ENCODE data around the gene SEMA3C. TPM values are rescaled to one million over a fixed set of nuclear protein-coding genes. Genes with fewer than 3 reads are reported as not detected.

The SEMA3C gene
- total RNA-seq, 2 experiments from 2014 or later = not detected

- POLR2A ChIA-PET = no interaction called here
- H3K9me3 Mint-ChIP-seq (ENCODE audit: low read depth) = no peaks in the 10 kb centered on the region
- no peak overlapping the region for H3K4me3 Mint-ChIP-seq
- H3K36me3 Mint-ChIP-seq (ENCODE audit: low read depth) = no peaks in the 10 kb centered on the region
- DNase-seq = no peak
- CTCF ChIA-PET = no interaction called here
- no peak overlapping the region for H3K27ac Mint-ChIP-seq
- intact Hi-C loops (cut with DNase I, micrococcal nuclease) = no loop called here
- no peaks in the 10 kb centered on the region for H3K4me1 Mint-ChIP-seq
- ATAC-seq = no peak
- no peaks in the 10 kb centered on the region for H3K27me3 Mint-ChIP-seq
Measured at GRCh38 chr7:80775897-80776296, 143.0 kb downstream of the SEMA3C start.

- intact Hi-C loops (cut with DNase I, micrococcal nuclease) = no loop called here
- ATAC-seq = no peak
- H3K27me3 Mint-ChIP-seq = no peaks in the 10 kb centered on the region
- ChIA-PET CTCF (no interaction called here), POLR2A (no interaction called here)
- no peaks in the 10 kb centered on the region for H3K4me1 Mint-ChIP-seq
- DNase-seq = no peak
- H3K36me3 Mint-ChIP-seq (ENCODE audit: low read depth) = no peaks in the 10 kb centered on the region
- H3K4me3 Mint-ChIP-seq = no peak overlapping the region
- no peaks in the 10 kb centered on the region for H3K9me3 Mint-ChIP-seq (ENCODE audit: low read depth)
- H3K27ac Mint-ChIP-seq = no peak overlapping the region
Measured at GRCh38 chr7:80775482-80775881, 143.4 kb downstream of the SEMA3C start.

- no peaks in the 10 kb centered on the region for H3K36me3 Mint-ChIP-seq (ENCODE audit: low read depth)
- no peaks in the 10 kb centered on the region for H3K9me3 Mint-ChIP-seq (ENCODE audit: low read depth)
- ChIA-PET CTCF (no interaction called here), POLR2A (no interaction called here)
- DNase-seq = no peak
- no peak overlapping the region for H3K4me3 Mint-ChIP-seq
- H3K27me3 Mint-ChIP-seq = no peaks in the 10 kb centered on the region
- H3K4me1 Mint-ChIP-seq = no peaks in the 10 kb centered on the region
- ATAC-seq = no peak
- intact Hi-C loops (cut with DNase I, micrococcal nuclease) = no loop called here
- H3K27ac Mint-ChIP-seq = no peak overlapping the region
Measured at GRCh38 chr7:80774843-80775242, 144.0 kb downstream of the SEMA3C start.

- ChIA-PET POLR2A (no interaction called here), CTCF (no interaction called here)
- Mint-ChIP-seq H3K27me3 (no peaks in the 10 kb centered on the region), H3K4me1 (no peaks in the 10 kb centered on the region), H3K36me3 (ENCODE audit: low read depth) (no peaks in the 10 kb centered on the region), H3K9me3 (ENCODE audit: low read depth) (no peaks in the 10 kb centered on the region), H3K4me3 (no peak overlapping the region), H3K27ac (no peak overlapping the region)
- ATAC-seq (no peak), DNase-seq (no peak)
- intact Hi-C loops (cut with DNase I, micrococcal nuclease) = no loop called here
Measured at GRCh38 chr7:80773787-80774508, 144.9 kb downstream of the SEMA3C start.

GRCh38 chr7:80772347-80772993 lies 146.4 kb downstream of the SEMA3C start:
- intact Hi-C loops (cut with DNase I, micrococcal nuclease) = no loop called here
- no peak for DNase-seq
- Mint-ChIP-seq H3K4me1 (no peaks in the 10 kb centered on the region), H3K36me3 (ENCODE audit: low read depth) (no peaks in the 10 kb centered on the region), H3K27ac (no peak overlapping the region), H3K4me3 (no peak overlapping the region), H3K27me3 (no peaks in the 10 kb centered on the region), H3K9me3 (ENCODE audit: low read depth) (no peaks in the 10 kb centered on the region)
- POLR2A ChIA-PET = no interaction called here
- no peak for ATAC-seq
- CTCF ChIA-PET = no interaction called here

- Mint-ChIP-seq H3K9me3 (ENCODE audit: low read depth) (no peaks in the 10 kb centered on the region), H3K4me1 (no peaks in the 10 kb centered on the region), H3K4me3 (no peak overlapping the region), H3K36me3 (ENCODE audit: low read depth) (no peaks in the 10 kb centered on the region), H3K27ac (no peak overlapping the region), H3K27me3 (no peaks in the 10 kb centered on the region)
- ATAC-seq (no peak), DNase-seq (no peak)
- intact Hi-C loops (cut with DNase I, micrococcal nuclease) = no loop called here
- ChIA-PET POLR2A (no interaction called here), CTCF (no interaction called here)
Measured at GRCh38 chr7:80771523-80771922, 147.3 kb downstream of the SEMA3C start.

- DNase-seq (no peak), ATAC-seq (no peak)
- Mint-ChIP-seq H3K27me3 (no peaks in the 10 kb centered on the region), H3K4me1 (no peaks in the 10 kb centered on the region), H3K36me3 (ENCODE audit: low read depth) (no peaks in the 10 kb centered on the region), H3K4me3 (no peak overlapping the region), H3K9me3 (ENCODE audit: low read depth) (no peaks in the 10 kb centered on the region), H3K27ac (no peak overlapping the region)
- ChIA-PET POLR2A (no interaction called here), CTCF (no interaction called here)
- intact Hi-C loops (cut with DNase I, micrococcal nuclease) = no loop called here
Measured at GRCh38 chr7:80770675-80771081, 148.2 kb downstream of the SEMA3C start.

GRCh38 chr7:80770061-80770460 lies 148.8 kb downstream of the SEMA3C start:
- ChIA-PET CTCF (no interaction called here), POLR2A (no interaction called here)
- ATAC-seq (no peak), DNase-seq (no peak)
- Mint-ChIP-seq H3K36me3 (ENCODE audit: low read depth) (no peaks in the 10 kb centered on the region), H3K4me3 (no peak overlapping the region), H3K4me1 (no peaks in the 10 kb centered on the region), H3K27me3 (no peaks in the 10 kb centered on the region), H3K9me3 (ENCODE audit: low read depth) (no peaks in the 10 kb centered on the region), H3K27ac (no peak overlapping the region)
- intact Hi-C loops (cut with DNase I, micrococcal nuclease) = no loop called here

GRCh38 chr7:80768756-80769155 lies 150.1 kb downstream of the SEMA3C start:
- Mint-ChIP-seq H3K4me1 (no peaks in the 10 kb centered on the region), H3K36me3 (ENCODE audit: low read depth) (no peaks in the 10 kb centered on the region), H3K4me3 (no peak overlapping the region), H3K27me3 (no peaks in the 10 kb centered on the region), H3K27ac (no peak overlapping the region), H3K9me3 (ENCODE audit: low read depth) (no peaks in the 10 kb centered on the region)
- ChIA-PET CTCF (no interaction called here), POLR2A (no interaction called here)
- DNase-seq (no peak), ATAC-seq (no peak)
- intact Hi-C loops (cut with DNase I, micrococcal nuclease) = no loop called here

GRCh38 chr7:80767654-80768053 lies 151.2 kb downstream of the SEMA3C start:
- no peaks in the 10 kb centered on the region for H3K9me3 Mint-ChIP-seq (ENCODE audit: low read depth)
- DNase-seq = no peak
- H3K27ac Mint-ChIP-seq = no peak overlapping the region
- ChIA-PET POLR2A (no interaction called here), CTCF (no interaction called here)
- no peaks in the 10 kb centered on the region for H3K27me3 Mint-ChIP-seq
- intact Hi-C loops (cut with DNase I, micrococcal nuclease) = no loop called here
- H3K4me3 Mint-ChIP-seq = no peak overlapping the region
- H3K4me1 Mint-ChIP-seq = no peaks in the 10 kb centered on the region
- H3K36me3 Mint-ChIP-seq (ENCODE audit: low read depth) = no peaks in the 10 kb centered on the region
- ATAC-seq = no peak

- CTCF ChIA-PET = no interaction called here
- intact Hi-C loops (cut with DNase I, micrococcal nuclease) = no loop called here
- ATAC-seq = no peak
- POLR2A ChIA-PET = no interaction called here
- no peaks in the 10 kb centered on the region for H3K9me3 Mint-ChIP-seq (ENCODE audit: low read depth)
- H3K4me1 Mint-ChIP-seq = no peaks in the 10 kb centered on the region
- H3K36me3 Mint-ChIP-seq (ENCODE audit: low read depth) = no peaks in the 10 kb centered on the region
- H3K4me3 Mint-ChIP-seq = no peak overlapping the region
- H3K27ac Mint-ChIP-seq = no peak overlapping the region
- DNase-seq = no peak
- no peaks in the 10 kb centered on the region for H3K27me3 Mint-ChIP-seq
Measured at GRCh38 chr7:80766724-80767123, 152.1 kb downstream of the SEMA3C start.

- Mint-ChIP-seq H3K27ac (no peak overlapping the region), H3K4me1 (no peaks in the 10 kb centered on the region), H3K9me3 (ENCODE audit: low read depth) (no peaks in the 10 kb centered on the region), H3K4me3 (no peak overlapping the region), H3K36me3 (ENCODE audit: low read depth) (no peaks in the 10 kb centered on the region), H3K27me3 (no peaks in the 10 kb centered on the region)
- ChIA-PET CTCF (no interaction called here), POLR2A (no interaction called here)
- DNase-seq = no peak
- no peak for ATAC-seq
- intact Hi-C loops (cut with DNase I, micrococcal nuclease) = no loop called here
Measured at GRCh38 chr7:80764132-80764531, 154.7 kb downstream of the SEMA3C start.

GRCh38 chr7:80763704-80764103 lies 155.1 kb downstream of the SEMA3C start:
- no peak for DNase-seq
- POLR2A ChIA-PET = no interaction called here
- CTCF ChIA-PET = no interaction called here
- Mint-ChIP-seq H3K4me1 (no peaks in the 10 kb centered on the region), H3K9me3 (ENCODE audit: low read depth) (no peaks in the 10 kb centered on the region), H3K36me3 (ENCODE audit: low read depth) (no peaks in the 10 kb centered on the region), H3K4me3 (no peak overlapping the region), H3K27me3 (no peaks in the 10 kb centered on the region), H3K27ac (no peak overlapping the region)
- no peak for ATAC-seq
- intact Hi-C loops (cut with DNase I, micrococcal nuclease) = no loop called here

All from activated CD4-positive, alpha-beta T cell treated with anti-CD3 and anti-CD28 coated beads for 36 hours (primary cell).